ENCODE measurements around the gene PPP2R3A. TPM values are rescaled to one million over a fixed set of nuclear protein-coding genes. Genes with fewer than 3 reads are reported as not detected.

The PPP2R3A gene
- total and polyA plus RNA-seq, 2 experiments from 2014 or later: 6.4 to 15.2 TPM

DNA sequence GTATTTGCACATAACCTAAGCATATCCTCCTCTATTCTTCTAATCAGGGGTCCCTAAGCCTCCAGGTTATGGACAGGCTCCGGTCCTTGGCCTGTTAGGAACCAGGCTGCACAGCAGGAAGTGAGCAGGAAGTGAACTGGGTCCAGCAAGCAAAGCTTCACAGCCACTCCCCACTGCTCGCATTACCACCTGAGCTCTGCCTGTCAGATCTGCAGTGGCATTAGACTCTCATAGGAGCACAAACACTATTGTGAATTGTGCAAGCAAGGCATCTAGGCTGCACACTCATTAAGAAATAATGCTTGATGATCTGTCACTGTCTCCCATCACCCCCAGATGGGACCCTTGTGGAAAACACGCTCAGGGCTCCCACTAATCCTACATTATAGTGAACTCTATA lies 220.8 kb downstream of the PPP2R3A start (continued):
- TF ChIP-seq, protein P1, sequence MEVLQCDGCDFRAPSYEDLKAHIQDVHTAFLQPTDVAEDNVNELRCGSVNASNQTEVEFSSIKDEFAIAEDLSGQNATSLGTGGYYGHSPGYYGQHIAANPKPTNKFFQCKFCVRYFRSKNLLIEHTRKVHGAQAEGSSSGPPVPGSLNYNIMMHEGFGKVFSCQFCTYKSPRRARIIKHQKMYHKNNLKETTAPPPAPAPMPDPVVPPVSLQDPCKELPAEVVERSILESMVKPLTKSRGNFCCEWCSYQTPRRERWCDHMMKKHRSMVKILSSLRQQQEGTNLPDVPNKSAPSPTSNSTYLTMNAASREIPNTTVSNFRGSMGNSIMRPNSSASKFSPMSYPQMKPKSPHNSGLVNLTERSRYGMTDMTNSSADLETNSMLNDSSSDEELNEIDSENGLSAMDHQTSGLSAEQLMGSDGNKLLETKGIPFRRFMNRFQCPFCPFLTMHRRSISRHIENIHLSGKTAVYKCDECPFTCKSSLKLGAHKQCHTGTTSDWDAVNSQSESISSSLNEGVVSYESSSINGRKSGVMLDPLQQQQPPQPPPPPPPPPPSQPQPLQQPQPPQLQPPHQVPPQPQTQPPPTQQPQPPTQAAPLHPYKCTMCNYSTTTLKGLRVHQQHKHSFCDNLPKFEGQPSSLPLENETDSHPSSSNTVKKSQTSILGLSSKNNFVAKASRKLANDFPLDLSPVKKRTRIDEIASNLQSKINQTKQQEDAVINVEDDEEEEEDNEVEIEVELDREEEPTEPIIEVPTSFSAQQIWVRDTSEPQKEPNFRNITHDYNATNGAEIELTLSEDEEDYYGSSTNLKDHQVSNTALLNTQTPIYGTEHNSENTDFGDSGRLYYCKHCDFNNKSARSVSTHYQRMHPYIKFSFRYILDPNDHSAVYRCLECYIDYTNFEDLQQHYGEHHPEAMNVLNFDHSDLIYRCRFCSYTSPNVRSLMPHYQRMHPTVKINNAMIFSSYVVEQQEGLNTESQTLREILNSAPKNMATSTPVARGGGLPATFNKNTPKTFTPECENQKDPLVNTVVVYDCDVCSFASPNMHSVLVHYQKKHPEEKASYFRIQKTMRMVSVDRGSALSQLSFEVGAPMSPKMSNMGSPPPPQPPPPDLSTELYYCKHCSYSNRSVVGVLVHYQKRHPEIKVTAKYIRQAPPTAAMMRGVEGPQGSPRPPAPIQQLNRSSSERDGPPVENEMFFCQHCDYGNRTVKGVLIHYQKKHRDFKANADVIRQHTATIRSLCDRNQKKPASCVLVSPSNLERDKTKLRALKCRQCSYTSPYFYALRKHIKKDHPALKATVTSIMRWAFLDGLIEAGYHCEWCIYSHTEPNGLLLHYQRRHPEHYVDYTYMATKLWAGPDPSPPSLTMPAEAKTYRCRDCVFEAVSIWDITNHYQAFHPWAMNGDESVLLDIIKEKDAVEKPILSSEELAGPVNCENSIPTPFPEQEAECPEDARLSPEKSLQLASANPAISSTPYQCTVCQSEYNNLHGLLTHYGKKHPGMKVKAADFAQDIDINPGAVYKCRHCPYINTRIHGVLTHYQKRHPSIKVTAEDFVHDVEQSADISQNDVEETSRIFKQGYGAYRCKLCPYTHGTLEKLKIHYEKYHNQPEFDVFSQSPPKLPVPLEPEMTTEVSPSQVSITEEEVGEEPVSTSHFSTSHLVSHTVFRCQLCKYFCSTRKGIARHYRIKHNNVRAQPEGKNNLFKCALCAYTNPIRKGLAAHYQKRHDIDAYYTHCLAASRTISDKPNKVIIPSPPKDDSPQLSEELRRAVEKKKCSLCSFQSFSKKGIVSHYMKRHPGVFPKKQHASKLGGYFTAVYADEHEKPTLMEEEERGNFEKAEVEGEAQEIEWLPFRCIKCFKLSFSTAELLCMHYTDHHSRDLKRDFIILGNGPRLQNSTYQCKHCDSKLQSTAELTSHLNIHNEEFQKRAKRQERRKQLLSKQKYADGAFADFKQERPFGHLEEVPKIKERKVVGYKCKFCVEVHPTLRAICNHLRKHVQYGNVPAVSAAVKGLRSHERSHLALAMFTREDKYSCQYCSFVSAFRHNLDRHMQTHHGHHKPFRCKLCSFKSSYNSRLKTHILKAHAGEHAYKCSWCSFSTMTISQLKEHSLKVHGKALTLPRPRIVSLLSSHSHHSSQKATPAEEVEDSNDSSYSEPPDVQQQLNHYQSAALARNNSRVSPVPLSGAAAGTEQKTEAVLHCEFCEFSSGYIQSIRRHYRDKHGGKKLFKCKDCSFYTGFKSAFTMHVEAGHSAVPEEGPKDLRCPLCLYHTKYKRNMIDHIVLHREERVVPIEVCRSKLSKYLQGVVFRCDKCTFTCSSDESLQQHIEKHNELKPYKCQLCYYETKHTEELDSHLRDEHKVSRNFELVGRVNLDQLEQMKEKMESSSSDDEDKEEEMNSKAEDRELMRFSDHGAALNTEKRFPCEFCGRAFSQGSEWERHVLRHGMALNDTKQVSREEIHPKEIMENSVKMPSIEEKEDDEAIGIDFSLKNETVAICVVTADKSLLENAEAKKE (CRISPR knock-in tag; IDR thresholded peaks at IDR 0.05): no peak
- no peak for TF ChIP-seq ETS1 (IDR thresholded peaks at IDR 0.05)
- TF ChIP-seq EZH2 (IDR thresholded peaks at IDR 0.05; ENCODE audit: low read depth, unreplicated experiment): no peak

DNA sequence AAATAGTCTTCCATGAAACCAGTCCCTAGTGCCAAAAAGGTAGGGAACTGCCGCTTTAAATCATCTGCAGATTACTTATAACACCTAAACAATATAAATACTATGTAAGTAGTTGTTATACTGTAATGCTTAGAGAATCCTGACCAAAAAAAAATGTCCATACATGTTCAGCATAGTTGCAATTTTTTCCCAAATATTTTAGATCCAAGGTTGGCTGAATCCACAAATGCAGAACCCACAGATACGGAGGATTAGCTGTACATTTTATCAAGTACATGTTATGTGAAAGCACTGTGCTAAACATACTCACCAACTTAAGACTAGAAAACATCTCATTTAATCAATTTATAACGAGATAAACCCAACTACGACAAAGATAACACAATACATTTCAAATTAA lies 221.3 kb downstream of the PPP2R3A start:
- Histone ChIP-seq H3K79me2 (replicated peaks; ENCODE audit: insufficient read depth) (peaks cover 100% of the 10 kb centered on the region), H3K4me2 (no peak overlapping the region), H4K20me1 (replicated peaks; ENCODE audit: insufficient read depth) (peaks cover 97% of the 10 kb centered on the region), H3F3A (replicated peaks; ENCODE audit: low read depth) (no peaks in the 10 kb centered on the region), H3K4me1 (ENCODE audit: insufficient read depth) (peaks cover 58% of the 10 kb centered on the region), H3K27me3 (ENCODE audit: insufficient read depth) (no peaks in the 10 kb centered on the region), H3K4me3 (no peak overlapping the region), H3K36me3 (ENCODE audit: insufficient read depth) (no peaks in the 10 kb centered on the region), H3K27ac (ENCODE audit: low read depth) (no peak overlapping the region), H2AFZ (no peak overlapping the region), H3K9me2 (ENCODE audit: insufficient read depth) (no peaks in the 10 kb centered on the region)
- H3K4me1 Mint-ChIP-seq: peaks cover 49% of the 10 kb centered on the region
- no peak overlapping the region for H3K4me3 Mint-ChIP-seq
- H3K9me3 Mint-ChIP-seq: no peaks in the 10 kb centered on the region
- H3K36me3 Mint-ChIP-seq (ENCODE audit: low read depth): peaks cover 7% of the 10 kb centered on the region; the same call in 1 of the 3 replicates
- DNase-seq (ENCODE audit: low spot score): no peak
- peaks cover 7% of the 10 kb centered on the region for H3K27me3 Mint-ChIP-seq (ENCODE audit: insufficient read depth, low read depth, poor library complexity)
- no peak overlapping the region for H3K27ac Mint-ChIP-seq
- no peak for ATAC-seq
- TF ChIP-seq, protein P1 (CRISPR knock-in tag; IDR thresholded peaks at IDR 0.05): no peak
- TF ChIP-seq CREB1 (CRISPR knock-in tag; IDR thresholded peaks at IDR 0.05; ENCODE audit: low read depth): no peak
- no peak for TF ChIP-seq ETS1 (IDR thresholded peaks at IDR 0.05)
- no peak for TF ChIP-seq NANOG (IDR thresholded peaks at IDR 0.05; ENCODE audit: borderline replicate concordance)
